HL-60 (cell line): ENCODE data around the gene MSRB2.

Experiments
- CTCF ChIP-seq: IDR thresholded peaks from one replicate; pipeline ENCODE4 v1.5.1; 2011; ENCODE audit warnings: low read length, control low read depth, inconsistent platforms; ENCODE audit not compliant: insufficient read depth
- GABPA ChIP-seq: IDR thresholded peaks from 2 replicates; pipeline ENCODE4 v1.6.1; 2012; ENCODE audit warnings: low read depth
- POLR2AphosphoS5 ChIP-seq: IDR thresholded peaks from 2 replicates; pipeline ENCODE4 v1.6.1; 2012; ENCODE audit warnings: low read depth
- REST ChIP-seq: IDR thresholded peaks from 2 replicates; pipeline ENCODE4 v1.6.1; 2012; ENCODE audit warnings: low read depth; ENCODE audit not compliant: insufficient replicate concordance

DNA sequence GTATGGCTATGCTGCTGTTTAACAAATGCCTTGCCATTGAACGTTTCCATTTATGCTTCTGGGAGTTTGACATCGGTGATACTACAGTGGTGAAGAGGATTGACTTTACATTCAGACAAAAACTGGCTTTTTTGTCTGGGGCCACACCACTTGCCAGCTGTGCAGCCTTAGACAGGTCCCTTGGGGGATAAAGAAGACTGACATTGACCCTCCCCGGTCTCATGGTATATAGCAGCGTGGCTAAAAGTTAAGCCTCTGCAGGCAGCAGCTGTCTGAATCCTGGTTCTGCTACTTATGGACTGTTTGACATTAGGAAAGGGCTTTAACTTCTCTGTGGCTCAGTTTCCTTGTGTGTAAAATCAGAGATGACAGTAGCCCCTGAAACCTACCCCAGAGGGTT is 54.7 kb downstream of the MSRB2 start:
- TF ChIP-seq CTCF (no peak), REST (no peak), POLR2AphosphoS5 (no peak), GABPA (no peak)
